Measurements from ENCODE around the gene RND1. TPM values are rescaled to one million over a fixed set of nuclear protein-coding genes. Genes with fewer than 3 reads are reported as not detected.
A peak's percentile ranks its signal among the peaks of the same experiment; 100 is the strongest.

Gene RND1
- total and polyA plus RNA-seq, 2 experiments from 2014 or later: 9.3 to 10.4 TPM

DNA sequence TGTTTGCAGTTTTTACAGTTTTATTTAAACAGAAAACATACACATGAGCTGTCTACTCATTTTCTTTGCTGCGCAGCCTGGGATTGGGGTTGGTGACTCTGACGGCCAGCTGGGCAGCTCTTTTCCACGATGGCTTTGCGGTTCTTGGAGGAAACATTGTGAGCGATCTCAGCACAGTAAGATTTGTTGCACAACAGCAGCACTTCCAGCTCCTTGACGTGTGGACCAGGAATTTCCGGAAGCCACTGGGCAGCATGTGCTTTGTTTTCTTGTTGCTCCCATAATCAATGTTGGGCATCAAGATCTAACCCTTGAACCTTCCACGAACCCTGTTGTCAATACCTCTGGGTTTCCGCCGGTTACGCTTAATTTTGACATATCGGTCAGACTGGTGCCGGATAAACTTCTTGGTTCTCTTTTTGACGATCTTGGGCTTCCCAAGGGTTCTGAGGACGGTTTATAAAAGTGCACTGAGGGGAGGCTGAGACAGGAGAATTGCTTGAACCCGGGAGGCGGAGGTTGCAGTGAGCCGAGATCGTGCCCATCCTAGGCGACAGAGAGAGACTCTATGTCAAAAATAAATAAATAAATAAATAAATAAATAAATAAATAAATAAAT is 37.8 kb upstream of the RND1 start:
- no peaks in the 10 kb centered on the region for H3K27me3 ChIP-seq (ENCODE audit: insufficient read depth)
- 0 out of 2 replicates have a peak, but pooled peaks cover 3% of the 10 kb centered on the region for H3F3A ChIP-seq (replicated peaks; ENCODE audit: low read depth)
- no peak overlapping the region for H3K27ac ChIP-seq (ENCODE audit: low read depth)
- no peak overlapping the region; the same call in 2 of the 3 replicates for H3K4me3 Mint-ChIP-seq
- H3K4me1 ChIP-seq (ENCODE audit: insufficient read depth): 0 out of 2 replicates have a peak, but pooled peaks cover 2% of the 10 kb centered on the region
- H3K27ac Mint-ChIP-seq: no peak overlapping the region
- H3K4me1 Mint-ChIP-seq: no peaks in the 10 kb centered on the region
- DNase-seq (ENCODE audit: low spot score) (no peak), ATAC-seq (no peak)
- no peaks in the 10 kb centered on the region for H3K9me3 Mint-ChIP-seq
- H3K27me3 Mint-ChIP-seq (ENCODE audit: insufficient read depth, low read depth, poor library complexity): peaks cover 3% of the 10 kb centered on the region
- H2AFZ ChIP-seq: 0 out of 2 replicates have a peak overlapping the region, but pooled peaks have one; percentile 38
- no peaks in the 10 kb centered on the region for H3K36me3 ChIP-seq (ENCODE audit: insufficient read depth)
- H3K9me2 ChIP-seq (ENCODE audit: insufficient read depth): no peaks in the 10 kb centered on the region
- no peaks in the 10 kb centered on the region for H4K20me1 ChIP-seq (replicated peaks; ENCODE audit: insufficient read depth)
- no peaks in the 10 kb centered on the region for H3K36me3 Mint-ChIP-seq (ENCODE audit: low read depth)
- H3K4me2 ChIP-seq: no peak overlapping the region
- H3K4me3 ChIP-seq: no peak overlapping the region
- TF ChIP-seq POLR2AphosphoS5 (IDR thresholded peaks at IDR 0.05; ENCODE audit: low read depth) (no peak), CTCF (conservative IDR thresholded peaks at IDR 0.05; ENCODE audit: low read depth in 2 of 2) (no peak), JUNB (IDR thresholded peaks at IDR 0.05; ENCODE audit: unreplicated experiment) (no peak), EZH2 (IDR thresholded peaks at IDR 0.05; ENCODE audit: low read depth, unreplicated experiment) (no peak), REST (IDR thresholded peaks at IDR 0.05; ENCODE audit: unreplicated experiment) (no peak), STAT1 (IDR thresholded peaks at IDR 0.05; ENCODE audit: unreplicated experiment) (no peak), NANOG (IDR thresholded peaks at IDR 0.05; ENCODE audit: borderline replicate concordance) (no peak), CREB1 (CRISPR knock-in tag; IDR thresholded peaks at IDR 0.05; ENCODE audit: low read depth) (no peak), ZNF331 (CRISPR knock-in tag; IDR thresholded peaks at IDR 0.05; ENCODE audit: low read depth) (no peak)
- H3K79me2 ChIP-seq (replicated peaks; ENCODE audit: insufficient read depth): no peaks in the 10 kb centered on the region

DNA sequence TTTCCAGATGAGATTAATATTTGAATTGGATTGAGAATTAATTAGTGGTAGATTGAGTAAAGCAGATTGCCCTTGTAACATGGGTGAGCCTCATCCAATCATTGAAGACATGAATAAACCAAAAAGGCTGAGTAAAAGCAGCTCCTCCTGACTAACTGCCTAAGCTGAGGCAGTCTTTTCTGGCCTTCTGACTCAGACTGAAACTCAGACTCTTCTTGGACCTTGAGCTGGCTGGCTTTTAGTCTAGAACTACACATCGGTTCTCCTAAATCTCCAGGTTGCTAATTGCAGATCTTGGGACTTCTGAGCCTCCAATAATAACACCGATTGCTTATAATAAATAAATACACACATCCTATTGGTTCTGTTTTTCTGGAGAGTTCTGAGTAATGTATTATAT is 35.6 kb upstream of the RND1 start:
- Mint-ChIP-seq H3K27me3 (ENCODE audit: insufficient read depth, low read depth, poor library complexity) (peaks cover 2% of the 10 kb centered on the region), H3K9me3 (no peaks in the 10 kb centered on the region)
- TF ChIP-seq EZH2phosphoT487 (IDR thresholded peaks at IDR 0.05; ENCODE audit: unreplicated experiment): no peak
- TF ChIP-seq CTCF (conservative IDR thresholded peaks at IDR 0.05; ENCODE audit: low read depth in 2 of 2): no peak
- no peak for TF ChIP-seq NANOG (IDR thresholded peaks at IDR 0.05; ENCODE audit: borderline replicate concordance)
- TF ChIP-seq, protein P1, sequence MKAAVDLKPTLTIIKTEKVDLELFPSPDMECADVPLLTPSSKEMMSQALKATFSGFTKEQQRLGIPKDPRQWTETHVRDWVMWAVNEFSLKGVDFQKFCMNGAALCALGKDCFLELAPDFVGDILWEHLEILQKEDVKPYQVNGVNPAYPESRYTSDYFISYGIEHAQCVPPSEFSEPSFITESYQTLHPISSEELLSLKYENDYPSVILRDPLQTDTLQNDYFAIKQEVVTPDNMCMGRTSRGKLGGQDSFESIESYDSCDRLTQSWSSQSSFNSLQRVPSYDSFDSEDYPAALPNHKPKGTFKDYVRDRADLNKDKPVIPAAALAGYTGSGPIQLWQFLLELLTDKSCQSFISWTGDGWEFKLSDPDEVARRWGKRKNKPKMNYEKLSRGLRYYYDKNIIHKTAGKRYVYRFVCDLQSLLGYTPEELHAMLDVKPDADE (IDR thresholded peaks at IDR 0.05): no peak
- no peak for TF ChIP-seq REST (IDR thresholded peaks at IDR 0.05; ENCODE audit: unreplicated experiment)
- no peak for TF ChIP-seq ZNF331 (CRISPR knock-in tag; IDR thresholded peaks at IDR 0.05; ENCODE audit: low read depth)

More for the DNA sequence above, 35.6 kb upstream of the RND1 start:
- 0 out of 2 replicates have a peak, but pooled peaks cover 3% of the 10 kb centered on the region for H3F3A ChIP-seq (replicated peaks; ENCODE audit: low read depth)
- no peaks in the 10 kb centered on the region for H3K9me2 ChIP-seq (ENCODE audit: insufficient read depth)
- H3K4me3 ChIP-seq: no peak overlapping the region
- DNase-seq (ENCODE audit: low spot score) (no peak), ATAC-seq (no peak)
- H3K4me3 Mint-ChIP-seq: no peak overlapping the region
- H3K4me1 ChIP-seq (ENCODE audit: insufficient read depth): 0 out of 2 replicates have a peak, but pooled peaks cover 2% of the 10 kb centered on the region
- H3K27ac Mint-ChIP-seq: no peak overlapping the region
- H3K27me3 ChIP-seq (ENCODE audit: insufficient read depth): no peaks in the 10 kb centered on the region
- H3K27ac ChIP-seq (ENCODE audit: low read depth): no peak overlapping the region
- H3K36me3 Mint-ChIP-seq (ENCODE audit: low read depth): no peaks in the 10 kb centered on the region
- H3K4me1 Mint-ChIP-seq: no peaks in the 10 kb centered on the region
- H2AFZ ChIP-seq: no peak overlapping the region
- H3K79me2 ChIP-seq (replicated peaks; ENCODE audit: insufficient read depth): no peaks in the 10 kb centered on the region
- no peaks in the 10 kb centered on the region for H3K36me3 ChIP-seq (ENCODE audit: insufficient read depth)
- no peak overlapping the region for H3K4me2 ChIP-seq
- no peaks in the 10 kb centered on the region for H4K20me1 ChIP-seq (replicated peaks; ENCODE audit: insufficient read depth)
